Mesenchymal stem cell (in vitro differentiated cells and primary cell): ENCODE data around the gene SMLR1.

Experiments used
- DNase-seq: peaks from one replicate; pipeline ENCODE4 v3.0.0-alpha.2; 2013
- H2AFZ ChIP-seq: one replicate; pipeline ENCODE4 v1.6.1; 2013; ENCODE audit warnings: low read depth, mild to moderate bottlenecking, control low read depth, inconsistent platforms, low read length, moderate library complexity
- H2AK5ac ChIP-seq: 2 replicates; pipeline ENCODE4 v1.6.1; 2013; ENCODE audit warnings: low read length, moderate library complexity, mild to moderate bottlenecking, inconsistent platforms; ENCODE audit not compliant: severe bottlenecking
- H2BK120ac ChIP-seq: one replicate; pipeline ENCODE4 v1.6.1; 2013; ENCODE audit warnings: low read depth, mild to moderate bottlenecking, inconsistent platforms, low read length, moderate library complexity
- H2BK12ac ChIP-seq, 2 experiments: one replicate each; pipeline ENCODE4 v1.6.1; 2013; ENCODE audit warnings: inconsistent platforms in 2 of 2, low read length in 2 of 2, mild to moderate bottlenecking in 2 of 2, moderate library complexity in 2 of 2, control low read depth in 1 of 2
- H2BK15ac ChIP-seq: one replicate; pipeline ENCODE4 v1.6.1; 2013; ENCODE audit warnings: mild to moderate bottlenecking, low read depth, inconsistent platforms; ENCODE audit not compliant: poor library complexity, severe bottlenecking
- H2BK5ac ChIP-seq: 2 replicates; pipeline ENCODE4 v1.6.1; 2013; ENCODE audit warnings: low read depth, mild to moderate bottlenecking, low read length, control low read depth, inconsistent platforms; ENCODE audit not compliant: poor library complexity, severe bottlenecking
- H3K14ac ChIP-seq, 2 experiments: one replicate each; pipeline ENCODE4 v1.6.1; 2013; ENCODE audit warnings: inconsistent platforms in 2 of 2, low read length in 2 of 2, control low read depth in 1 of 2, mild to moderate bottlenecking in 1 of 2, moderate library complexity in 1 of 2
- H3K18ac ChIP-seq, 2 experiments: one replicate each; pipeline ENCODE4 v1.6.1; 2013; ENCODE audit warnings: inconsistent platforms in 2 of 2, low read length in 2 of 2, control low read depth in 1 of 2, low read depth in 1 of 2, mild to moderate bottlenecking in 1 of 2
- H3K23ac ChIP-seq, 2 experiments: one replicate each; pipeline ENCODE4 v1.6.1; 2013; ENCODE audit warnings: inconsistent platforms in 2 of 2, low read length in 2 of 2, mild to moderate bottlenecking in 2 of 2, moderate library complexity in 2 of 2, control low read depth in 1 of 2
- H3K27ac ChIP-seq: 2 replicates; pipeline ENCODE4 v1.5.1; 2013; ENCODE audit warnings: mild to moderate bottlenecking, moderate library complexity, low read length, control low read depth, inconsistent platforms; ENCODE audit not compliant: poor library complexity, severe bottlenecking
- H3K27me3 ChIP-seq, 2 experiments: 2 replicates each; pipeline versions ENCODE4 v1.6.1 to v1.7.0; 2013; ENCODE audit warnings: low read length in 2 of 2, mild to moderate bottlenecking in 2 of 2, moderate library complexity in 2 of 2, control low read depth in 1 of 2, inconsistent platforms in 1 of 2; ENCODE audit not compliant: control insufficient read depth in 1 of 2, insufficient read depth in 1 of 2
- H3K36me3 ChIP-seq, 2 experiments: 2 replicates each; pipeline versions ENCODE4 v1.6.1 to v1.7.0; 2013; ENCODE audit warnings: low read length in 2 of 2, control low read depth in 1 of 2, inconsistent platforms in 1 of 2, low read depth in 1 of 2, mild to moderate bottlenecking in 1 of 2; ENCODE audit not compliant: insufficient read depth in 2 of 2, control insufficient read depth in 1 of 2
- H3K4ac ChIP-seq, 2 experiments: one replicate each; pipeline ENCODE4 v1.6.1; 2013; ENCODE audit warnings: inconsistent platforms in 2 of 2, low read length in 2 of 2, mild to moderate bottlenecking in 2 of 2, moderate library complexity in 2 of 2, control low read depth in 1 of 2, low read depth in 1 of 2
- H3K4me1 ChIP-seq: 2 replicates; pipeline ENCODE4 v1.6.1; 2013; ENCODE audit warnings: low read depth, low read length, control low read depth; ENCODE audit not compliant: control insufficient read depth, insufficient read depth
- H3K4me2 ChIP-seq: 2 replicates; pipeline ENCODE4 v1.6.1; 2013; ENCODE audit warnings: low read length, mild to moderate bottlenecking, inconsistent platforms; ENCODE audit not compliant: poor library complexity, severe bottlenecking
- H3K4me3 ChIP-seq, 2 experiments: 2 replicates each; pipeline versions ENCODE4 v1.5.1 to v1.7.0; 2013; ENCODE audit warnings: low read length in 2 of 2, mild to moderate bottlenecking in 2 of 2, control low read depth in 1 of 2, low read depth in 1 of 2; ENCODE audit not compliant: insufficient read depth in 1 of 2
- H3K79me1 ChIP-seq: replicated peaks from 2 replicates; pipeline ENCODE4 v1.6.1; 2013; ENCODE audit warnings: mild to moderate bottlenecking, control low read depth, low read length, inconsistent platforms; ENCODE audit not compliant: poor library complexity, severe bottlenecking
- H3K9ac ChIP-seq: 2 replicates; pipeline ENCODE4 v1.7.0; 2013; ENCODE audit warnings: mild to moderate bottlenecking, low read length, moderate library complexity
- H3K9me3 ChIP-seq: 2 replicates; pipeline ENCODE4 v1.7.0; 2013; ENCODE audit warnings: mild to moderate bottlenecking, low read length; ENCODE audit not compliant: control insufficient read depth
- H4K8ac ChIP-seq: one replicate; pipeline ENCODE4 v1.6.1; 2013; ENCODE audit warnings: inconsistent platforms, mild to moderate bottlenecking, low read length, moderate library complexity
- H4K91ac ChIP-seq: one replicate; pipeline ENCODE4 v1.6.1; 2013; ENCODE audit warnings: mild to moderate bottlenecking, low read length, inconsistent platforms
- WGBS: methylation state at CpG from one replicate; pipeline ENCODE4 v1.1.7; 2013; ENCODE audit warnings: mixed read lengths; 5-methylcytosine and 5-hydroxymethylcytosine counted together

Gene SMLR1

DNA sequence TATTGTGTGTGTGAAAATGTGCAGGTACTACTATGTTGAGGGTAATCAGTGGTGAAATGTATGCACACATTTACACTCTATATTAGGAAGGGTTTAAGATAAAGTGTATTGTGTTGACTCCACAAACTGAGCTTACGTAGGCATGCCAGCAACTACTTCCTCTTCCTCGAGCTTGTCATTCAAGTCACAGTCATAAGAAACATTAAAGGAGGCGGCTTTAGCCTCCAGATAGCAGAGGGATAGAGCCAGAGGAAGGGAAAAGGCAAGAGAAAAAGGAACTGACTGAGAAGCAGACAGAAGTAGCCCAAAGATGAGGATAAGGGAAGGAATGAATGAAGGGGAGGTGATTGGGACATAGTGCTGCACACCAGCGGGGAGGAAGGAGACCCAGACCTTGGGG is 55.2 kb downstream of the SMLR1 start:
- Histone ChIP-seq H2BK120ac (no peak overlapping the region), H2BK15ac (no peak overlapping the region), H3K14ac (no peak overlapping the region), H2BK5ac (no peak overlapping the region), H3K23ac (no peak overlapping the region), H3K79me1 (peaks cover 4% of the 10 kb centered on the region), H3K4me2 (no peak overlapping the region), H3K18ac (no peak overlapping the region), H3K4ac (no peak overlapping the region), H3K4me1 (no peaks in the 10 kb centered on the region), H2AK5ac (no peak overlapping the region), H2BK12ac (no peak overlapping the region), H4K8ac (no peak overlapping the region), H4K91ac (no peak overlapping the region), H3K36me3 (peaks cover 3 to 17% of the 10 kb centered on the region in 2 experiments), H3K9me3 (no peaks in the 10 kb centered on the region), H2AFZ (no peak overlapping the region), H3K4me3 (no peak overlapping the region), H3K27me3 (no peaks in the 10 kb centered on the region), H3K9ac (no peak overlapping the region), H3K27ac (no peak overlapping the region)
- DNase-seq = no peak
- over 99% methylated on average over 3 of the region's 4 CpGs for WGBS

DNA sequence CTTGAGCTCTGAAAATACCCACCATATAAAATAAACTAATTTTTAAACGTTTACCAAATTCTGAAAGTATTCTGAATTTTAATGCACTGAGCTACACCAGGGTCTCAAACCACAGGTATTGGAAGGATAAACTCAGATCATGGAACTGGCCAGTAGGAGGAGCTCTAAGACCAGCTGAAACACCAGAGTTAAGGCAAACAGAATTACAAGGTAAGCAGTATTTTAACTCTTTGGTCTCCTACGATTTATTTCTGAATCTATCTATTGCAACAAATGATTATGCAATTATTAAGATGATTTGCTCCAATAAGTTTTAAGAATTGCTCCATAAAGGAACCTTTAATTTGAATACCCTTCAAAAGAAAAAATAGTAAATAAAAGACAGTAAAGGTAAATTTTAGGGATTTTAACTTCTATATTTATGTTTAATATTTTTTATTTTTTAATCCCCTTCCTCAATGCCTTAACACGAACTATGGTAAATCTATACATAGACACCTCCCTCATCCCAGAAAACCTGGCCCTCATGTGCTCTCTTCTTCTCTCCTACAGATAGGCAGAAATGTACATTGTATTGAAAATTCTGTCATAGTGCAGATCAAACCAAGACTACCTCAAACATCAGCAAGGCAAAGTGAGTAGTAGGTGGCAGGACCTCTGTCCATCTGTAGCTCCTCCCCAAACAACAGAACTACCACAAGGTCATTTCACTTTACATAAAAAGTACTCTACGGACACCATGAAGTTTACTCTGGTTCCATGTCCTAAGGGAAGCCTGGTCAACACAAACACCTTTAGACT is 58.4 kb downstream of the SMLR1 start:
- Histone ChIP-seq H3K23ac (no peak overlapping the region), H2BK12ac (no peak overlapping the region), H3K9me3 (no peaks in the 10 kb centered on the region), H2BK120ac (no peak overlapping the region), H3K79me1 (peaks cover 5% of the 10 kb centered on the region), H3K18ac (no peak overlapping the region), H3K4ac (peak overlapping the region in 1 of 2 experiments; percentile 45), H3K27ac (no peak overlapping the region), H4K8ac (no peak overlapping the region), H4K91ac (no peak overlapping the region), H3K9ac (no peak overlapping the region), H3K14ac (no peak overlapping the region), H3K4me3 (no peak overlapping the region), H2BK15ac (no peak overlapping the region), H3K36me3 (peaks cover 0 to 24% of the 10 kb centered on the region in 2 experiments), H3K4me2 (no peak overlapping the region), H3K4me1 (no peaks in the 10 kb centered on the region), H2BK5ac (no peak overlapping the region), H2AK5ac (no peak overlapping the region), H3K27me3 (no peaks in the 10 kb centered on the region), H2AFZ (no peak overlapping the region)
- 50% methylated on average over 2 of the region's 4 CpGs for WGBS
- DNase-seq = peak; percentile 79
